ENCODE results near the gene RSAD2.

DNA sequence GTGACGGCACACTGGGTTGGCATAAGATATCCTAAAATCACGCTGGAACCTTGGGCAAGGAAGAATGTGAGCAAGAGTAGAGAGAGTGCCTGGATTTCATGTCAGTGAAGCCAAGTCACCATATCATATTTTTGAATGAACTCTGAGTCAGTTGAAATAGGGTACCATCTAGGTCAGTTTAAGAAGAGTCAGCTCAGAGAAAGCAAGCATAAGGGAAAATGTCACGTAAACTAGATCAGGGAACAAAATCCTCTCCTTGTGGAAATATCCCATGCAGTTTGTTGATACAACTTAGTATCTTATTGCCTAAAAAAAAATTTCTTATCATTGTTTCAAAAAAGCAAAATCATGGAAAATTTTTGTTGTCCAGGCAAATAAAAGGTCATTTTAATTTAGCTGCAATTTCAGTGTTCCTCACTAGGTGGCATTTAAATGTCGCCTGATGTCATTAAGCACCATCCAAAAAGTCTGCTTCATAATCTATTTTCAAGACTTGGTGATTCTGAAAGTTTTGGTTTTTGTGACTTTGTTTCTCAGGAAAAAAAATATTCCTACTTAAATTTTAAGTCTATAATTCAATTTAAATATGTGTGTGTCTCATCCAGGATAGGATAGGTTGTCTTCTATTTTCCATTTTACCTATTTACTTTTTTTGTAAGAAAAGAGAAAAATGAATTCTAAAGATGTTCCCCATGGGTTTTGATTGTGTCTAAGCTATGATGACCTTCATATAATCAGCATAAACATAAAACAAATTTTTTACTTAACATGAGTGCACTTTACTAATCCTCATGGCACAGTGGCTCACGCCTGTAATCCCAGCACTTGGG lies 19.6 kb downstream of the RSAD2 start:
- TF ChIP-seq, protein P1, sequence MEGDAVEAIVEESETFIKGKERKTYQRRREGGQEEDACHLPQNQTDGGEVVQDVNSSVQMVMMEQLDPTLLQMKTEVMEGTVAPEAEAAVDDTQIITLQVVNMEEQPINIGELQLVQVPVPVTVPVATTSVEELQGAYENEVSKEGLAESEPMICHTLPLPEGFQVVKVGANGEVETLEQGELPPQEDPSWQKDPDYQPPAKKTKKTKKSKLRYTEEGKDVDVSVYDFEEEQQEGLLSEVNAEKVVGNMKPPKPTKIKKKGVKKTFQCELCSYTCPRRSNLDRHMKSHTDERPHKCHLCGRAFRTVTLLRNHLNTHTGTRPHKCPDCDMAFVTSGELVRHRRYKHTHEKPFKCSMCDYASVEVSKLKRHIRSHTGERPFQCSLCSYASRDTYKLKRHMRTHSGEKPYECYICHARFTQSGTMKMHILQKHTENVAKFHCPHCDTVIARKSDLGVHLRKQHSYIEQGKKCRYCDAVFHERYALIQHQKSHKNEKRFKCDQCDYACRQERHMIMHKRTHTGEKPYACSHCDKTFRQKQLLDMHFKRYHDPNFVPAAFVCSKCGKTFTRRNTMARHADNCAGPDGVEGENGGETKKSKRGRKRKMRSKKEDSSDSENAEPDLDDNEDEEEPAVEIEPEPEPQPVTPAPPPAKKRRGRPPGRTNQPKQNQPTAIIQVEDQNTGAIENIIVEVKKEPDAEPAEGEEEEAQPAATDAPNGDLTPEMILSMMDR (IDR thresholded peaks at IDR 0.05; ENCODE audit: extremely low read depth in 1 of 2, insufficient read depth in 1 of 2, low read depth in 1 of 2, low read length in 2 of 2): peak; percentile 31 to 42
- TF ChIP-seq POLR2A (IDR thresholded peaks at IDR 0.05; ENCODE audit: low read depth, low read length) (no peak), POLR2AphosphoS5 (IDR thresholded peaks at IDR 0.05; ENCODE audit: insufficient read depth, low read depth, low read length) (no peak), GATA2 (IDR thresholded peaks at IDR 0.05; ENCODE audit: insufficient read depth, insufficient read length, low read depth, low read length) (no peak), EZH2 (IDR thresholded peaks at IDR 0.05; ENCODE audit: borderline replicate concordance, low read depth, low read length, severe bottlenecking) (no peak), JUN (IDR thresholded peaks at IDR 0.05; ENCODE audit: borderline replicate concordance, insufficient read depth, insufficient read length, low read depth) (no peak), MYC (IDR thresholded peaks at IDR 0.05; ENCODE audit: low read depth, low read length) (no peak), FOS (IDR thresholded peaks at IDR 0.05; ENCODE audit: borderline replicate concordance, insufficient read depth, low read length) (no peak)
- TF ChIP-seq, protein P2, sequence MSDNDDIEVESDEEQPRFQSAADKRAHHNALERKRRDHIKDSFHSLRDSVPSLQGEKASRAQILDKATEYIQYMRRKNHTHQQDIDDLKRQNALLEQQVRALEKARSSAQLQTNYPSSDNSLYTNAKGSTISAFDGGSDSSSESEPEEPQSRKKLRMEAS (IDR thresholded peaks at IDR 0.05; ENCODE audit: insufficient read depth, insufficient read length): no peak
